Left lung (tissue), 10 donors: ENCODE measurements around the gene PFKFB2. TPM values are rescaled to one million over a fixed set of nuclear protein-coding genes. Genes with fewer than 3 reads are reported as not detected.

Experiments
- ATAC-seq: fragments of 200-7000 bp; cut with Tn5 transposase; one replicate; pipeline ENCODE4 v1.9.1; 2020; ENCODE audit warnings: moderate library complexity
- DNase-seq, 4 donors: peaks; one replicate each; pipeline ENCODE4 v3.0.0-alpha.2; 2013 to 2020
- H3K27ac ChIP-seq, 2 donors: fragments of 200-600 bp; sonication (generic) in 1 of 2; one replicate each; pipeline versions ENCODE4 v1.5.0 to v1.8.0; 2020 to 2021
- H3K27me3 ChIP-seq, 2 donors: fragments of 200-600 bp; sonication (generic) in 1 of 2; one replicate each; pipeline versions ENCODE4 v1.5.0 to v1.8.0; 2020 to 2021
- H3K36me3 ChIP-seq, 2 donors: fragments of 200-600 bp; sonication (generic) in 1 of 2; one replicate each; pipeline versions ENCODE4 v1.5.0 to v1.8.0; 2020 to 2021
- H3K4me1 ChIP-seq, 2 donors: fragments of 200-600 bp; one replicate each; pipeline ENCODE4 v1.8.0; 2021
- H3K4me3 ChIP-seq, 2 donors: fragments of 200-600 bp; sonication (generic) in 1 of 2; one replicate each; pipeline versions ENCODE4 v1.5.0 to v1.8.0; 2020 to 2021; ENCODE audit warnings: mild to moderate bottlenecking in 1 of 2
- H3K9me3 ChIP-seq, 2 donors: fragments of 200-600 bp; sonication (generic) in 1 of 2; one replicate each; pipeline versions ENCODE4 v1.5.0 to v1.8.0; 2020 to 2021
- CTCF ChIP-seq, 2 donors: fragments of 200-600 bp; sonication (generic) in 1 of 2; IDR thresholded peaks; one replicate each; pipeline versions ENCODE4 v1.5.0 to v1.8.0; 2021; ENCODE audit warnings: antibody characterized with exemption in 2 of 2
- intact Hi-C, 2 donors: fragments of 100-400 bp; cut with DNase I; formaldehyde crosslinking; loops; one replicate each; pipeline versions ENCODE4 v1.11.2 to v1.14.2; 2022
- polyA plus RNA-seq, 6 donors: library from polyadenylated mRNA; unstranded; fragments of 120-200 nt; gene quantifications; one replicate each; pipeline ENCODE4 v1.2.1, GENCODE V29; 2013; ENCODE audit not compliant: insufficient read length in 6 of 6
- total RNA-seq, 2 donors: library from RNA; stranded (reverse); fragmentation: NEBNext Ultra II Directional; extraction: Animal tissue kit (Norgen Biotek cat#: 25700); gene quantifications; one replicate each; pipeline ENCODE4 v1.2.1, GENCODE V29; 2021
- donor health status: DM: no; HTN: yes; CAD: no.
- donor health status: DM: no; HTN: no; CAD: no.

Gene PFKFB2
- total and polyA plus RNA-seq, 8 donors: 13.4 to 63.8 (median 17.2) TPM

DNA sequence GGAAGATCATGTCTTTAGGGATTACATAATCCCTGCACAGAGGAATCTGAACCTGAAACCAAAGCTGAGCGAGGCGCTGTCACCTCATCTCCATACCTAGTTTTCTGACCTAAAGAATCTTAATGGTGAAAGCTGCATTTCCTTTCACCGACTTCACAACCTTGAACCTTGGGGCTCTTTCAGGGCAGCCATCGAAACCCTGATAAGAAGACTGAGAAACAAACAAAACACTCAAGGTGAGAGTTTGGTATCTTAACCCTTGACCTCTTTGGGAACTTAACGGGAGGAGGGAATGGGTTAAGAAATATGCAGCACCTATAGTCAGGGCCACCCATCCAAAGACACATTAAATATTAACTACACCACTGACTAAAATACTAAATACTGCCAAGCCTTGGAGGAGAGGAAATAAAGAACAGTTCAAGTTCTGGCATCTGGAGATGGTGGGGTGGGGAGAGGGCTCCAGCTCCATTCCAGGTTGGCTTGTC lies 22.5 kb upstream of the PFKFB2 start:
- TF ChIP-seq CTCF (IDR thresholded peaks at IDR 0.05): no peak
- intact Hi-C loops: no loop called here
- Histone ChIP-seq H3K4me1 (peaks cover 0 to 8% of the 10 kb centered on the region in 2 donors), H3K36me3 (no peaks in the 10 kb centered on the region), H3K27ac (peak overlapping the region; percentile 73 to 85), H3K4me3 (peak overlapping the region; percentile 29 to 40), H3K9me3 (no peaks in the 10 kb centered on the region), H3K27me3 (peaks cover 0 to 24% of the 10 kb centered on the region in 2 donors)
- no peak for DNase-seq
- ATAC-seq: peak; percentile 8

GRCh38 chr1:207031016-207031415 lies 22.1 kb upstream of the PFKFB2 start:
- no peaks in the 10 kb centered on the region for H3K36me3 ChIP-seq
- H3K9me3 ChIP-seq: no peaks in the 10 kb centered on the region
- peak overlapping the region; percentile 73 to 85 for H3K27ac ChIP-seq
- intact Hi-C loops: no loop called here
- DNase-seq: no peak
- H3K4me1 ChIP-seq: peaks cover 0 to 3% of the 10 kb centered on the region in 2 donors
- TF ChIP-seq CTCF (IDR thresholded peaks at IDR 0.05): no peak
- peaks cover 0 to 24% of the 10 kb centered on the region in 2 donors for H3K27me3 ChIP-seq
- peak overlapping the region; percentile 29 to 40 for H3K4me3 ChIP-seq
- ATAC-seq: no peak

DNA sequence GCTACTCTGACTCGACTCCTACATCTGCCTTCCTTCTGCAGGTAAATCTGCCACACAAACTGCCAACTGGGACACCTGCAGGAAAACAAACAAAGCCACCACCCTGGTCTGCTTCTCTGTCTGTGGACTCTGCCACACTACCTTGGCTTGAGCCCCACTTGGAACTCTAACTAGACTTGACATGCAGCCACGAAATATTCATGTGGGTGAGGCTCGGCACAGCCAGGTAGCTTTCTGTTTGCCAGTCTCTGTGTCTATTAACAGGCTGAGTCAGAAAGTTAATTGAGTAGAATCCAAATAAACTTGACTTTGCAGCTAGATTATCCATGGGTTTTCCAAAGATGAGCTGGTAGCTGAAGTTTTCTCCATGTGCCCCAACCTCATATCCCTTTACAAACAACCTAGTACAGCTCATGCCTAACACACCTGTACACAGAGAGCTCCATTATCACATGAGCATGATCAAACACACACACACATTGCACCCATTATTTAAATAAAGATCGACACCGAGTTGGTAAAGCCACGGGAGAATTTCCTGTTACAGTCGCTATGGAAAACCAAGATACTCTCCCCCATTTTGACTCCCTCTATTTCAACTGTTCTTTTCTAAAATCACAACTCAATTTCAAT lies 21.3 kb upstream of the PFKFB2 start:
- intact Hi-C loops: no loop called here
- Histone ChIP-seq H3K36me3 (no peaks in the 10 kb centered on the region), H3K4me3 (peak overlapping the region; percentile 29 to 40), H3K4me1 (no peaks in the 10 kb centered on the region), H3K9me3 (no peaks in the 10 kb centered on the region), H3K27me3 (peaks cover 0 to 24% of the 10 kb centered on the region in 2 donors), H3K27ac (peak overlapping the region; percentile 73 to 85)
- ATAC-seq (no peak), DNase-seq (no peak)
- no peak for TF ChIP-seq CTCF (IDR thresholded peaks at IDR 0.05)

DNA sequence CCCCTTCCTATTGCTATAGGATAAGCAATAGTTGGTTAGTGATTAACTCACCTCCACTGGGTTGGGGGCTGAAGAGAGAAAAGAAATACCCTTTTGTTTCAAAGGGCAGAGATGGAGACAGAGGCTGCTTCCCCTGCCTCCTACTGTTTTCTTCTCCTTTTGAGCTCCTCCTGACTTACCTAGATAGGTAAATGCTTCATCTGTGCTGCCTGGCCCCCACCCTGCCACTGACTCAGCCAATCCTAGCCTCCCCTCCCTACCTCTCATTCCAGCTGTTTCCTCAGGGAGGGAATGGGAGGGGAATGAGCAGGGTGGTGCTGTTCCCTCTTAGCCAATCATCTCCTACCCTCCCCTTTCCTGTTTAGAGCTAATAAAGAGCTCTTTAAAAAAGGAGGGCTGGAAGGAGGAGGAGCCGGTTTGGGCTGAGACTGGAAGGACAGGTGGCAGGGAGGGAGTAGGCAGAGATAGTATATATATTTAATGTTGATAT lies 20.5 kb upstream of the PFKFB2 start, which contains the start of gene C1orf116:
TSS of gene C1orf116 (minus strand) at position 229 of the 490 bp plus-strand sequence. CDS start 5,158 bp downstream, outside the sequence.
- intact Hi-C loops: no loop called here

More for the DNA sequence above, 20.5 kb upstream of the PFKFB2 start, which contains the start of gene C1orf116:
- peak in 2 of 4 donors; percentile 73 to 75 for DNase-seq
- Histone ChIP-seq H3K27ac (peak within 1 kb of the TSS; percentile 73 to 85), H3K4me1 (no peaks in the 10 kb centered on the region), H3K4me3 (peak within 1 kb of the TSS; percentile 29 to 40), H3K36me3 (no peaks in the 10 kb centered on the region), H3K9me3 (no peaks in the 10 kb centered on the region), H3K27me3 (peaks cover 0 to 24% of the 10 kb centered on the region in 2 donors)
- TF ChIP-seq CTCF (IDR thresholded peaks at IDR 0.05): no peak
- peak; percentile 92 for ATAC-seq
